Neural crest cell (in vitro differentiated cells): Measurements from ENCODE around the gene SUMO3. TPM values are rescaled to one million over a fixed set of nuclear protein-coding genes. Genes with fewer than 3 reads are reported as not detected.

Source experiments
- DNase-seq: peaks from one replicate; pipeline ENCODE4 v3.0.0; 2021; ENCODE audit warnings: low read depth, mixed read lengths, low spot score
- H3K27ac Mint-ChIP-seq: one replicate; pipeline ENCODE4 v1.8.0; 2021; ENCODE audit warnings: mild to moderate bottlenecking, mixed read lengths; ENCODE audit not compliant: unreplicated experiment
- H3K27me3 Mint-ChIP-seq: 2 replicates; pipeline ENCODE4 v1.8.0; 2021; ENCODE audit warnings: low read depth, mild to moderate bottlenecking, mixed read lengths
- H3K36me3 Mint-ChIP-seq: 2 replicates; pipeline ENCODE4 v1.8.0; 2021; ENCODE audit warnings: low read depth, mild to moderate bottlenecking, mixed read lengths
- H3K4me1 Mint-ChIP-seq: 2 replicates; pipeline ENCODE4 v1.8.0; 2021; ENCODE audit warnings: mixed read lengths
- H3K4me3 Mint-ChIP-seq: one replicate; pipeline ENCODE4 v1.8.0; 2021; ENCODE audit warnings: mild to moderate bottlenecking, mixed read lengths
- H3K9me3 Mint-ChIP-seq: 2 replicates; pipeline ENCODE4 v1.8.0; 2021; ENCODE audit warnings: mixed read lengths
- CTCF ChIP-seq: fragments of 200-600 bp; sonication (generic); conservative IDR thresholded peaks from 2 replicates; pipeline ENCODE4 v1.5.0; 2021; ENCODE audit warnings: antibody characterized with exemption, mild to moderate bottlenecking
- total RNA-seq: library from RNA; stranded (reverse); gene quantifications from 2 replicates; pipeline ENCODE4 v1.2.1, GENCODE V29; 2021

The SUMO3 gene
- total RNA-seq, 1 donor from 2014 or later: 97.7 TPM

GRCh38 chr21:44838951-44839350 is 21.1 kb upstream of the SUMO3 start:
- TF ChIP-seq CTCF: no peak
- Mint-ChIP-seq H3K9me3 (no peaks in the 10 kb centered on the region), H3K27me3 (no peaks in the 10 kb centered on the region), H3K4me1 (no peaks in the 10 kb centered on the region), H3K4me3 (no peak overlapping the region), H3K36me3 (no peaks in the 10 kb centered on the region), H3K27ac (no peak overlapping the region)
- no peak for DNase-seq

DNA sequence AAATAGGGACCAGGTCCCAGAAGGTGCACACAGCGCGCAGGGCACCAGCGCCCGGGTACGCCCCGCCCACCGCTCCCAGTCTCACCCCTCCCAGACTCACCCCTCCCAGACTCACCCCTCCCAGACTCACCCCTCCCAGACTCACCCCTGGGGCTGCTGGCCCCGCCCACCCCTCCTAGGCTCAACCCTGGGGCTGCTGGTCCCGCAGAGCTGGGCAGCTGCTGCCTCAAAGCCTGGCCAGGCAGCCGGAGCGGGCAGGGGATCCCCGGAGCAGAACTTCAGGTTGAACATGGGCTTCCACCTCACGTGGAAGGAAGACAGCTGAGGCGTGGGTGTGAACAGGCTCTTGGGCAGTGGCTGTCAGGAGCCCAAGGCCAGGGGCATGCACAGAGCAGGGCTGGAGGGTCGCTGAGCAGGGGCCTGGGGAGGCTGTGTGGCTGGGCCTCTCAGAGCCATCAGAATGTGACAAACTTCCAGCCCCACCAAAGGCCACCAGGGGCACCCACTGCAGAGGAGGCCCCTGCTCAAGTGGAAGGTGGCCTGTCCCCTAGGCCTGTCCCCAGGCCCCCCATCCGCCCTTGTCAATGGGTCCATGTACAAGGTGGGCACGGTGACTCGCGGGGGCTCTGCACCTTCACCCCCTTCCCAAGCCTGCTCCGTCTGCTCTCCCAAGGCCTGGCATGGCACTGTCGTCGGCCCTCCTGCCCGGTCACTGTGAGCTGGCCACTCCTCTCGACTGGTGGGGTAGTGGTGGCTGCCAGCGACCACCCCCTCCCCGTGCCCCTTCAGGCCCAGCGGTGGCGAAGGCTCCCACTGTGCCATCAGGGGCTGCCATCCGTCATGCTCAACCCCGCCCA is 20.4 kb upstream of the SUMO3 start:
- no peak for TF ChIP-seq CTCF
- Mint-ChIP-seq H3K36me3 (no peaks in the 10 kb centered on the region), H3K27me3 (no peaks in the 10 kb centered on the region), H3K9me3 (no peaks in the 10 kb centered on the region), H3K4me3 (no peak overlapping the region), H3K27ac (no peak overlapping the region), H3K4me1 (no peaks in the 10 kb centered on the region)
- no peak for DNase-seq

- no peak for DNase-seq
- Mint-ChIP-seq H3K36me3 (no peaks in the 10 kb centered on the region), H3K4me1 (no peaks in the 10 kb centered on the region), H3K4me3 (no peak overlapping the region), H3K27ac (no peak overlapping the region), H3K9me3 (no peaks in the 10 kb centered on the region), H3K27me3 (no peaks in the 10 kb centered on the region)
- TF ChIP-seq CTCF: no peak
These were observed 19.7 kb upstream of the SUMO3 start for GRCh38 chr21:44837537-44837936.

- H3K27me3 Mint-ChIP-seq: no peaks in the 10 kb centered on the region
- no peaks in the 10 kb centered on the region for H3K9me3 Mint-ChIP-seq
- H3K4me3 Mint-ChIP-seq: peak overlapping the region; percentile 38
- no peak for DNase-seq
- H3K36me3 Mint-ChIP-seq: no peaks in the 10 kb centered on the region
- no peak for TF ChIP-seq CTCF
- no peaks in the 10 kb centered on the region for H3K4me1 Mint-ChIP-seq
- no peak overlapping the region for H3K27ac Mint-ChIP-seq
These were observed 19.0 kb upstream of the SUMO3 start for GRCh38 chr21:44836666-44837471.

- Mint-ChIP-seq H3K27ac (no peak overlapping the region), H3K36me3 (no peaks in the 10 kb centered on the region), H3K4me1 (no peaks in the 10 kb centered on the region), H3K4me3 (peak overlapping the region; percentile 38), H3K9me3 (no peaks in the 10 kb centered on the region), H3K27me3 (no peaks in the 10 kb centered on the region)
- DNase-seq: no peak
- TF ChIP-seq CTCF: no peak
These were observed 18.4 kb upstream of the SUMO3 start for GRCh38 chr21:44836349-44836665.
